ENCODE data around the gene PKLR. TPM values are rescaled to one million over a fixed set of nuclear protein-coding genes. Genes with fewer than 3 reads are reported as not detected.
"Not testable (repeated sequence)": the region's sequence is repeated elsewhere in the genome, so short reads cannot be mapped to it uniquely, and the experiment has no call there.

The PKLR gene
- total RNA-seq, 1 donor from 2014 or later, result not detected

- no peak for TF ChIP-seq CTCF (IDR thresholded peaks at IDR 0.05; ENCODE audit: partially characterized antibody, unreplicated experiment)
- Mint-ChIP-seq H3K4me3 (ENCODE audit: unreplicated experiment) (peak overlapping the region; percentile 28), H3K27me3 (ENCODE audit: unreplicated experiment) (peaks cover 27% of the 10 kb centered on the region), H3K36me3 (ENCODE audit: unreplicated experiment) (no peaks in the 10 kb centered on the region), H3K4me1 (ENCODE audit: low read depth, unreplicated experiment) (peaks cover 2% of the 10 kb centered on the region), H3K9me3 (ENCODE audit: unreplicated experiment) (peaks cover 3% of the 10 kb centered on the region), H3K27ac (ENCODE audit: unreplicated experiment) (no peak overlapping the region)
- DNase-seq, result no peak
These were observed 5.3 kb downstream of the PKLR start for GRCh38 chr1:155295942-155296267.

- no peak for TF ChIP-seq CTCF (IDR thresholded peaks at IDR 0.05; ENCODE audit: partially characterized antibody, unreplicated experiment)
- peaks cover 25% of the 10 kb centered on the region for H3K27me3 Mint-ChIP-seq (ENCODE audit: unreplicated experiment)
- DNase-seq, result no peak
- peaks cover 2% of the 10 kb centered on the region for H3K4me1 Mint-ChIP-seq (ENCODE audit: low read depth, unreplicated experiment)
- no peak overlapping the region for H3K27ac Mint-ChIP-seq (ENCODE audit: unreplicated experiment)
- no peaks in the 10 kb centered on the region for H3K36me3 Mint-ChIP-seq (ENCODE audit: unreplicated experiment)
- peaks cover 3% of the 10 kb centered on the region for H3K9me3 Mint-ChIP-seq (ENCODE audit: unreplicated experiment)
- peak overlapping the region; percentile 28 for H3K4me3 Mint-ChIP-seq (ENCODE audit: unreplicated experiment)
These were observed 5.9 kb downstream of the PKLR start for GRCh38 chr1:155295183-155295941.

- peaks cover 25% of the 10 kb centered on the region for H3K27me3 Mint-ChIP-seq (ENCODE audit: unreplicated experiment)
- H3K4me1 Mint-ChIP-seq (ENCODE audit: low read depth, unreplicated experiment), result peaks cover 2% of the 10 kb centered on the region
- H3K9me3 Mint-ChIP-seq (ENCODE audit: unreplicated experiment), result peaks cover 3% of the 10 kb centered on the region
- TF ChIP-seq CTCF (IDR thresholded peaks at IDR 0.05; ENCODE audit: partially characterized antibody, unreplicated experiment), result no peak
- no peak overlapping the region for H3K27ac Mint-ChIP-seq (ENCODE audit: unreplicated experiment)
- no peak for DNase-seq
- H3K4me3 Mint-ChIP-seq (ENCODE audit: unreplicated experiment), result peak overlapping the region; percentile 81
- no peaks in the 10 kb centered on the region for H3K36me3 Mint-ChIP-seq (ENCODE audit: unreplicated experiment)
These were observed 6.6 kb downstream of the PKLR start for GRCh38 chr1:155294520-155295182.

- H3K27me3 Mint-ChIP-seq (ENCODE audit: unreplicated experiment), result peaks cover 24% of the 10 kb centered on the region
- DNase-seq, result no peak
- no peak overlapping the region for H3K4me3 Mint-ChIP-seq (ENCODE audit: unreplicated experiment)
- H3K9me3 Mint-ChIP-seq (ENCODE audit: unreplicated experiment), result peaks cover 9% of the 10 kb centered on the region
- H3K36me3 Mint-ChIP-seq (ENCODE audit: unreplicated experiment), result peaks cover 8% of the 10 kb centered on the region
- no peak overlapping the region for H3K27ac Mint-ChIP-seq (ENCODE audit: unreplicated experiment)
- TF ChIP-seq CTCF (IDR thresholded peaks at IDR 0.05; ENCODE audit: partially characterized antibody, unreplicated experiment), result no peak
- peaks cover 2% of the 10 kb centered on the region for H3K4me1 Mint-ChIP-seq (ENCODE audit: low read depth, unreplicated experiment)
These were observed 8.0 kb downstream of the PKLR start for GRCh38 chr1:155293086-155293749.

- H3K27ac Mint-ChIP-seq (ENCODE audit: unreplicated experiment); H3K4me1 Mint-ChIP-seq (ENCODE audit: low read depth, unreplicated experiment); H3K36me3 Mint-ChIP-seq (ENCODE audit: unreplicated experiment); H3K9me3 Mint-ChIP-seq (ENCODE audit: unreplicated experiment); H3K4me3 Mint-ChIP-seq (ENCODE audit: unreplicated experiment); DNase-seq: not testable (repeated sequence)
- H3K27me3 Mint-ChIP-seq (ENCODE audit: unreplicated experiment), result peaks cover 14% of the 10 kb centered on the region
These were observed 10.2 kb downstream of the PKLR start for GRCh38 chr1:155291006-155291405.
